ENCODE measurements around the gene PRR36. TPM values are rescaled to one million over a fixed set of nuclear protein-coding genes. Genes with fewer than 3 reads are reported as not detected.

PRR36 gene
- total RNA-seq, 1 experiment from 2014 or later: 3.3 TPM

GRCh38 chr19:7871437-7872305 lies 2.5 kb downstream of the PRR36 start:
- intact Hi-C loops (cut with micrococcal nuclease; ENCODE audit: unreplicated experiment): loop anchor here (2.0 to 5.0 kb wide), 2 partner anchors 31 to 51 kb away; partner anchors contain the start of genes MAP2K7 and SNAPC2
- Histone ChIP-seq H3K36me3 (ENCODE audit: insufficient read depth, low read length, poor library complexity, severe bottlenecking) (no peaks in the 10 kb centered on the region), H3K4me3 (ENCODE audit: low read depth, low read length, poor library complexity, severe bottlenecking) (peak overlapping the region; percentile 42), H3K27me3 (replicated peaks; ENCODE audit: insufficient read depth, low read depth, low read length, poor library complexity) (no peaks in the 10 kb centered on the region), H3K27ac (ENCODE audit: low read depth, low read length, poor library complexity, severe bottlenecking) (peak overlapping the region; percentile 81), H3K4me1 (ENCODE audit: insufficient read depth, low read length, poor library complexity, severe bottlenecking) (peaks cover 42% of the 10 kb centered on the region), H3K9me3 (ENCODE audit: low read depth, low read length, poor library complexity, severe bottlenecking) (no peaks in the 10 kb centered on the region)
- ChIA-PET CTCF (no interaction called here), POLR2A (ENCODE audit: low non-redundant PET) (no interaction called here)
- peak; percentile 96 for DNase-seq (ENCODE audit: low spot score)
- TF ChIP-seq CTCF (conservative IDR thresholded peaks at IDR 0.05; ENCODE audit: low read depth, low read length) (no peak), EZH2 (IDR thresholded peaks at IDR 0.05; ENCODE audit: borderline replicate concordance, low read depth, low read length, poor library complexity, severe bottlenecking) (no peak)
- no TSS peak for BruUV-seq (replicated peaks)

GRCh38 chr19:7870571-7871436 lies 3.4 kb downstream of the PRR36 start:
- peak; percentile 89 for DNase-seq (ENCODE audit: low spot score)
- BruUV-seq (replicated peaks): no TSS peak
- TF ChIP-seq CTCF (conservative IDR thresholded peaks at IDR 0.05; ENCODE audit: low read depth, low read length) (no peak), EZH2 (IDR thresholded peaks at IDR 0.05; ENCODE audit: borderline replicate concordance, low read depth, low read length, poor library complexity, severe bottlenecking) (no peak)
- peak overlapping the region; percentile 81 for H3K27ac ChIP-seq (ENCODE audit: low read depth, low read length, poor library complexity, severe bottlenecking)
- peaks cover 42% of the 10 kb centered on the region for H3K4me1 ChIP-seq (ENCODE audit: insufficient read depth, low read length, poor library complexity, severe bottlenecking)
- H3K27me3 ChIP-seq (replicated peaks; ENCODE audit: insufficient read depth, low read depth, low read length, poor library complexity): no peaks in the 10 kb centered on the region
- POLR2A ChIA-PET (ENCODE audit: low non-redundant PET): no interaction called here
- no peaks in the 10 kb centered on the region for H3K9me3 ChIP-seq (ENCODE audit: low read depth, low read length, poor library complexity, severe bottlenecking)
- H3K36me3 ChIP-seq (ENCODE audit: insufficient read depth, low read length, poor library complexity, severe bottlenecking): no peaks in the 10 kb centered on the region
- intact Hi-C loops (cut with micrococcal nuclease; ENCODE audit: unreplicated experiment): loop anchor here (2.0 to 5.0 kb wide), 2 partner anchors 32 to 51 kb away; partner anchors contain the start of genes MAP2K7 and SNAPC2
- CTCF ChIA-PET: no interaction called here
- H3K4me3 ChIP-seq (ENCODE audit: low read depth, low read length, poor library complexity, severe bottlenecking): peak overlapping the region; percentile 42

- peak; percentile 93 for DNase-seq (ENCODE audit: low spot score)
- Histone ChIP-seq H3K27me3 (replicated peaks; ENCODE audit: insufficient read depth, low read depth, low read length, poor library complexity) (no peaks in the 10 kb centered on the region), H3K4me3 (ENCODE audit: low read depth, low read length, poor library complexity, severe bottlenecking) (peak overlapping the region; percentile 53), H3K27ac (ENCODE audit: low read depth, low read length, poor library complexity, severe bottlenecking) (peak overlapping the region; percentile 78), H3K9me3 (ENCODE audit: low read depth, low read length, poor library complexity, severe bottlenecking) (no peaks in the 10 kb centered on the region), H3K4me1 (ENCODE audit: insufficient read depth, low read length, poor library complexity, severe bottlenecking) (peaks cover 42% of the 10 kb centered on the region), H3K36me3 (ENCODE audit: insufficient read depth, low read length, poor library complexity, severe bottlenecking) (no peaks in the 10 kb centered on the region)
- ChIA-PET CTCF (interaction anchor here (0.6 to 1.8 kb wide), 5 partner anchors 28 to 184 kb away, joined by 3 to 11 read pairs (median 8); partner anchors contain the start of genes MAP2K7 and SNAPC2), POLR2A (ENCODE audit: low non-redundant PET) (interaction anchor here (0.6 kb wide), 1 partner anchor 521 kb away, joined by 3 read pairs; no protein-coding TSS in a partner anchor)
- intact Hi-C loops (cut with micrococcal nuclease; ENCODE audit: unreplicated experiment): loop anchor here (2.0 to 5.0 kb wide), 2 partner anchors 33 to 52 kb away; partner anchors contain the start of genes MAP2K7 and SNAPC2
- BruUV-seq (replicated peaks): no TSS peak
- TF ChIP-seq EZH2 (IDR thresholded peaks at IDR 0.05; ENCODE audit: borderline replicate concordance, low read depth, low read length, poor library complexity, severe bottlenecking) (no peak), CTCF (conservative IDR thresholded peaks at IDR 0.05; ENCODE audit: low read depth, low read length) (no peak)
Measured at GRCh38 chr19:7869910-7870511, 4.2 kb downstream of the PRR36 start.

All from A673 (cell line).